Esophagus squamous epithelium (tissue), 4 donors: ENCODE measurements around the gene E2F2.

Experiments used
- POLR2A ChIP-seq, 4 donors: fragments of 450-650 bp; IDR thresholded peaks; one replicate each; pipeline ENCODE4 v1.6.1; 2017; ENCODE audit warnings: antibody characterized with exemption in 4 of 4, mild to moderate bottlenecking in 4 of 4, moderate library complexity in 3 of 4
- TF ChIP-seq, protein P1 (sequence below), 6 experiments: fragments of 450-650 bp in 4 of 6; fragments of 200-600 bp in 2 of 6; sonication (generic) in 2 of 6; IDR thresholded peaks; one replicate each; pipeline ENCODE4 v1.5.1; 2016 to 2019; ENCODE audit warnings: antibody characterized with exemption in 6 of 6, mild to moderate bottlenecking in 4 of 6, moderate library complexity in 4 of 6

DNA sequence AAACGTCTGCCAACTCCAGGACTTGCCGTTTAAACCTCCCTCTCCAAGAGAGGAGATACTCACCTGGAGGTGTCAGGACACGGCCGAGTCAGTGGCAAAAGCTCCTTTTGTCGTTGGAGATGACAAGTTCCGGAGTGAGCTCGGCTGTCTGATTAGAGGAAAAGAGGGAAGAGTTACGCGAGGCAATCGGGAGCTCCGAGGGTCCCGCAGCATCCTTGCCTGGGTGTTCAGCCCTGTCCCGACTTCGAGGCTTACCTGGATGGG is 27.8 kb upstream of the E2F2 start:
- TF ChIP-seq, protein P1, sequence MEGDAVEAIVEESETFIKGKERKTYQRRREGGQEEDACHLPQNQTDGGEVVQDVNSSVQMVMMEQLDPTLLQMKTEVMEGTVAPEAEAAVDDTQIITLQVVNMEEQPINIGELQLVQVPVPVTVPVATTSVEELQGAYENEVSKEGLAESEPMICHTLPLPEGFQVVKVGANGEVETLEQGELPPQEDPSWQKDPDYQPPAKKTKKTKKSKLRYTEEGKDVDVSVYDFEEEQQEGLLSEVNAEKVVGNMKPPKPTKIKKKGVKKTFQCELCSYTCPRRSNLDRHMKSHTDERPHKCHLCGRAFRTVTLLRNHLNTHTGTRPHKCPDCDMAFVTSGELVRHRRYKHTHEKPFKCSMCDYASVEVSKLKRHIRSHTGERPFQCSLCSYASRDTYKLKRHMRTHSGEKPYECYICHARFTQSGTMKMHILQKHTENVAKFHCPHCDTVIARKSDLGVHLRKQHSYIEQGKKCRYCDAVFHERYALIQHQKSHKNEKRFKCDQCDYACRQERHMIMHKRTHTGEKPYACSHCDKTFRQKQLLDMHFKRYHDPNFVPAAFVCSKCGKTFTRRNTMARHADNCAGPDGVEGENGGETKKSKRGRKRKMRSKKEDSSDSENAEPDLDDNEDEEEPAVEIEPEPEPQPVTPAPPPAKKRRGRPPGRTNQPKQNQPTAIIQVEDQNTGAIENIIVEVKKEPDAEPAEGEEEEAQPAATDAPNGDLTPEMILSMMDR (IDR thresholded peaks at IDR 0.05), result no peak
- TF ChIP-seq POLR2A (IDR thresholded peaks at IDR 0.05), result no peak
